Trophoblast cell (in vitro differentiated cells and primary cell): Measurements from ENCODE around the gene PSMD2.
A peak's percentile ranks its signal among the peaks of the same experiment; 100 is the strongest.

ENCODE experiments used
- DNase-seq, 2 donors: peaks; one replicate each; pipeline ENCODE4 v3.0.0-alpha.2; 2016
- H2AFZ ChIP-seq: 2 replicates; pipeline ENCODE4 v1.6.1; 2013; ENCODE audit warnings: low read length, moderate library complexity, mild to moderate bottlenecking; ENCODE audit not compliant: insufficient read depth, poor library complexity
- H2AK5ac ChIP-seq: 2 replicates; pipeline ENCODE4 v1.6.1; 2013; ENCODE audit warnings: mild to moderate bottlenecking, low read length
- H2BK120ac ChIP-seq: 2 replicates; pipeline ENCODE4 v1.6.1; 2013; ENCODE audit warnings: low read length, mild to moderate bottlenecking, moderate library complexity; ENCODE audit not compliant: insufficient read depth, poor library complexity
- H2BK12ac ChIP-seq: 2 replicates; pipeline ENCODE4 v1.6.1; 2013; ENCODE audit warnings: mild to moderate bottlenecking, low read length, moderate library complexity
- H2BK5ac ChIP-seq: 2 replicates; pipeline ENCODE4 v1.6.1; 2013; ENCODE audit warnings: low read length, low read depth, moderate library complexity, mild to moderate bottlenecking; ENCODE audit not compliant: poor library complexity
- H3K14ac ChIP-seq: 2 replicates; pipeline ENCODE4 v1.6.1; 2013; ENCODE audit warnings: mild to moderate bottlenecking, low read length
- H3K18ac ChIP-seq: 2 replicates; pipeline ENCODE4 v1.6.1; 2013; ENCODE audit warnings: mild to moderate bottlenecking, low read length
- H3K23ac ChIP-seq: 2 replicates; pipeline ENCODE4 v1.6.1; 2013; ENCODE audit warnings: low read length
- H3K27ac ChIP-seq: 2 replicates; pipeline ENCODE4 v1.5.1; 2013; ENCODE audit warnings: low read depth, mild to moderate bottlenecking, inconsistent platforms, low read length, moderate library complexity
- H3K27me3 ChIP-seq: 2 replicates; pipeline ENCODE4 v1.6.1; 2013; ENCODE audit warnings: inconsistent platforms, mild to moderate bottlenecking, low read length, moderate library complexity; ENCODE audit not compliant: insufficient read depth
- H3K36me3 ChIP-seq, 2 experiments: 1 replicate in 1 of 2; 2 replicates in 1 of 2; pipeline ENCODE4 v1.6.1; 2013; ENCODE audit warnings: low read length in 2 of 2, mild to moderate bottlenecking in 2 of 2, moderate library complexity in 1 of 2; ENCODE audit not compliant: insufficient read depth in 2 of 2, control insufficient read depth in 1 of 2
- H3K4ac ChIP-seq: 2 replicates; pipeline ENCODE4 v1.6.1; 2013; ENCODE audit warnings: low read depth, mild to moderate bottlenecking, low read length, moderate library complexity
- H3K4me1 ChIP-seq, 2 experiments: 1 replicate in 1 of 2; 2 replicates in 1 of 2; pipeline ENCODE4 v1.6.1; 2013; ENCODE audit warnings: low read length in 2 of 2, mild to moderate bottlenecking in 2 of 2, moderate library complexity in 1 of 2; ENCODE audit not compliant: insufficient read depth in 2 of 2, control insufficient read depth in 1 of 2
- H3K4me2 ChIP-seq: 2 replicates; pipeline ENCODE4 v1.6.1; 2013; ENCODE audit warnings: inconsistent platforms, mild to moderate bottlenecking, low read length, moderate library complexity
- H3K4me3 ChIP-seq: 2 replicates; pipeline ENCODE4 v1.5.1; 2013; ENCODE audit warnings: mild to moderate bottlenecking, low read depth, low read length, inconsistent platforms
- H3K79me1 ChIP-seq: one replicate; pipeline ENCODE4 v1.6.1; 2013; ENCODE audit warnings: low read length
- H3K79me2 ChIP-seq: 2 replicates; pipeline ENCODE4 v1.6.1; 2013; ENCODE audit warnings: low read length, mild to moderate bottlenecking; ENCODE audit not compliant: control insufficient read depth, insufficient read depth, poor library complexity
- H3K9ac ChIP-seq: 2 replicates; pipeline ENCODE4 v1.6.1; 2013; ENCODE audit warnings: mild to moderate bottlenecking, low read length
- H3K9me3 ChIP-seq: 2 replicates; pipeline ENCODE4 v1.6.1; 2013; ENCODE audit warnings: low read depth, mild to moderate bottlenecking, control low read depth, inconsistent platforms, low read length; ENCODE audit not compliant: insufficient read depth
- H4K12ac ChIP-seq: 2 replicates; pipeline ENCODE4 v1.6.1; 2013; ENCODE audit warnings: low read depth, mild to moderate bottlenecking, low read length, moderate library complexity
- H4K8ac ChIP-seq: 2 replicates; pipeline ENCODE4 v1.6.1; 2013; ENCODE audit warnings: low read depth, mild to moderate bottlenecking, low read length, moderate library complexity
- H4K91ac ChIP-seq: one replicate; pipeline ENCODE4 v1.6.1; 2013; ENCODE audit warnings: low read depth, mild to moderate bottlenecking, low read length, moderate library complexity
- WGBS: extraction: QIAGEN DNeasy Blood & Tissue Kit; methylation state at CpG from one replicate; pipeline ENCODE4 v1.1.7; 2013; ENCODE audit warnings: missing lambda C conversion rate; ENCODE audit not compliant: insufficient read length, insufficient coverage; ENCODE audit errors: extremely low coverage; 5-methylcytosine and 5-hydroxymethylcytosine counted together

PSMD2 gene

DNA sequence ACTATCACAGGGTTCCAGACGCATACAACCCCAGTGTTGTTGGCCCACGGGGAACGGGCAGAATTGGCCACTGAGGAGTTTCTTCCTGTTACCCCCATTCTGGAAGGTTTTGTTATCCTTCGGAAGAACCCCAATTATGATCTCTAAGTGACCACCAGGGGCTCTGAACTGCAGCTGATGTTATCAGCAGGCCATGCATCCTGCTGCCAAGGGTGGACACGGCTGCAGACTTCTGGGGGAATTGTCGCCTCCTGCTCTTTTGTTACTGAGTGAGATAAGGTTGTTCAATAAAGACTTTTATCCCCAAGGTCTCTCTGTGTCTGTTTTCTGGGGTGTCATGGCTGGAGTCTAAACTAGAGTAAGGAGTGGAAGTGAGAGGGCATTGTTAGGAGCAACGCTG is 9.7 kb downstream of the PSMD2 start:
- peaks cover 38 to 53% of the 10 kb centered on the region in 2 experiments for H3K36me3 ChIP-seq
- no peak overlapping the region for H2AK5ac ChIP-seq
- no peak overlapping the region for H3K14ac ChIP-seq
- H3K4me3 ChIP-seq, result no peak overlapping the region
- no peak overlapping the region for H2AFZ ChIP-seq
- no peak overlapping the region for H3K18ac ChIP-seq
- H2BK5ac ChIP-seq, result no peak overlapping the region
- no peak overlapping the region for H4K8ac ChIP-seq
- no peak overlapping the region for H4K12ac ChIP-seq
- no CpG with 5 or more reads among the region's 7 CpGs for WGBS
- H3K79me1 ChIP-seq, result no peaks in the 10 kb centered on the region
- H3K23ac ChIP-seq, result no peak overlapping the region
- no peaks in the 10 kb centered on the region for H3K79me2 ChIP-seq
- no peak overlapping the region for H4K91ac ChIP-seq
- H3K9me3 ChIP-seq, result no peaks in the 10 kb centered on the region
- no peaks in the 10 kb centered on the region for H3K27me3 ChIP-seq
- H3K27ac ChIP-seq, result no peak overlapping the region
- no peak for DNase-seq
- no peak overlapping the region for H3K4ac ChIP-seq
- H3K9ac ChIP-seq, result no peak overlapping the region
- no peaks in the 10 kb centered on the region for H3K4me1 ChIP-seq
- H2BK12ac ChIP-seq, result no peak overlapping the region
- H3K4me2 ChIP-seq, result no peak overlapping the region
- H2BK120ac ChIP-seq, result no peak overlapping the region

DNA sequence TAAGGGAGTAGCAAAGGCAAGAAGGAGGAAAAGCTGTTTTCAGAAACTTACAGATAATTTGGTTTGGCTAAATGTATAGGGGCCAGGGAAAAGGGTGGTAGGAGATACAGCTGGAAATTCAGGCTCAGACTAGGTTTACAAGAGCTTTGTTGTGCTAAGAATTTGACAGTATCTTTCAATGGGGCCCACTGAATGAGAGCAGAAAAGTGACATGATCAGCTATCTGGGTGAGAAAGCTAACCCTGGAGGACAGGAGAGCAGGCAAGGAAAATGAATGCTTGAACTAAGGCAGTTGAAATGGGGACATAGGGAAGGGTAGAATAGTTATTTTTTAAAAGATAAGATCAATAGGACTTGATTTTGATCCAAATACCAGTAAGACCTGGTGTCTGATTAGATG is 12.6 kb downstream of the PSMD2 start:
- H3K4me2 ChIP-seq, result no peak overlapping the region

GRCh38 chr3:184314363-184314699 is 15.3 kb downstream of the PSMD2 start, which contains the start of gene EIF4G1:
EIF4G1 (plus strand) TSS chr3:184314606; CDS start chr3:184315797, 1,191 bp downstream.
- H4K8ac ChIP-seq, result peak within 1 kb of the TSS; percentile 94
- H3K36me3 ChIP-seq, result peaks cover 24 to 26% of the 10 kb centered on the region in 2 experiments
- H2AK5ac ChIP-seq, result peak within 1 kb of the TSS; percentile 99
- peak within 1 kb of the TSS; percentile 100 for H3K4ac ChIP-seq
- H3K9ac ChIP-seq, result peak within 1 kb of the TSS; percentile 90
- peaks cover 33% of the 10 kb centered on the region for H3K79me2 ChIP-seq
- peaks cover 10 to 14% of the 10 kb centered on the region in 2 experiments for H3K4me1 ChIP-seq
- H3K14ac ChIP-seq, result peak within 1 kb of the TSS; percentile 99
- H2BK5ac ChIP-seq, result peak within 1 kb of the TSS; percentile 92
- peak within 1 kb of the TSS; percentile 97 for H3K18ac ChIP-seq
- no peaks in the 10 kb centered on the region for H3K27me3 ChIP-seq
- no peak within 1 kb of the TSS for H3K23ac ChIP-seq
- peak within 1 kb of the TSS; percentile 34 for H2BK12ac ChIP-seq
- H3K79me1 ChIP-seq, result peaks cover 12% of the 10 kb centered on the region
- peak within 1 kb of the TSS; percentile 93 for H3K27ac ChIP-seq
- peak; percentile 93 to 94 for DNase-seq
- peak within 1 kb of the TSS; percentile 90 for H2AFZ ChIP-seq
- peak within 1 kb of the TSS; percentile 83 for H3K4me2 ChIP-seq
- no CpG with 5 or more reads among the region's 40 CpGs for WGBS
- peak within 1 kb of the TSS; percentile 95 for H2BK120ac ChIP-seq
- H3K4me3 ChIP-seq, result peak within 1 kb of the TSS; percentile 88
- peak within 1 kb of the TSS; percentile 86 for H4K12ac ChIP-seq
- H3K9me3 ChIP-seq, result no peaks in the 10 kb centered on the region
- H4K91ac ChIP-seq, result peak within 1 kb of the TSS; percentile 99

More for the DNA sequence above, 12.6 kb downstream of the PSMD2 start:
- Histone ChIP-seq H4K91ac (no peak overlapping the region), H2BK5ac (no peak overlapping the region), H2BK12ac (no peak overlapping the region), H3K4me3 (no peak overlapping the region), H3K27ac (no peak overlapping the region), H2AK5ac (no peak overlapping the region), H2BK120ac (no peak overlapping the region), H3K27me3 (no peaks in the 10 kb centered on the region), H4K12ac (no peak overlapping the region), H3K23ac (no peak overlapping the region), H3K79me1 (peaks cover 12% of the 10 kb centered on the region), H3K9ac (no peak overlapping the region), H2AFZ (no peak overlapping the region), H4K8ac (no peak overlapping the region), H3K36me3 (peaks cover 29 to 31% of the 10 kb centered on the region in 2 experiments), H3K4me1 (peaks cover under 1 to 8% of the 10 kb centered on the region in 2 experiments), H3K4ac (no peak overlapping the region), H3K9me3 (no peaks in the 10 kb centered on the region), H3K14ac (no peak overlapping the region), H3K79me2 (peaks cover 20% of the 10 kb centered on the region), H3K18ac (no peak overlapping the region)
- no peak for DNase-seq

DNA sequence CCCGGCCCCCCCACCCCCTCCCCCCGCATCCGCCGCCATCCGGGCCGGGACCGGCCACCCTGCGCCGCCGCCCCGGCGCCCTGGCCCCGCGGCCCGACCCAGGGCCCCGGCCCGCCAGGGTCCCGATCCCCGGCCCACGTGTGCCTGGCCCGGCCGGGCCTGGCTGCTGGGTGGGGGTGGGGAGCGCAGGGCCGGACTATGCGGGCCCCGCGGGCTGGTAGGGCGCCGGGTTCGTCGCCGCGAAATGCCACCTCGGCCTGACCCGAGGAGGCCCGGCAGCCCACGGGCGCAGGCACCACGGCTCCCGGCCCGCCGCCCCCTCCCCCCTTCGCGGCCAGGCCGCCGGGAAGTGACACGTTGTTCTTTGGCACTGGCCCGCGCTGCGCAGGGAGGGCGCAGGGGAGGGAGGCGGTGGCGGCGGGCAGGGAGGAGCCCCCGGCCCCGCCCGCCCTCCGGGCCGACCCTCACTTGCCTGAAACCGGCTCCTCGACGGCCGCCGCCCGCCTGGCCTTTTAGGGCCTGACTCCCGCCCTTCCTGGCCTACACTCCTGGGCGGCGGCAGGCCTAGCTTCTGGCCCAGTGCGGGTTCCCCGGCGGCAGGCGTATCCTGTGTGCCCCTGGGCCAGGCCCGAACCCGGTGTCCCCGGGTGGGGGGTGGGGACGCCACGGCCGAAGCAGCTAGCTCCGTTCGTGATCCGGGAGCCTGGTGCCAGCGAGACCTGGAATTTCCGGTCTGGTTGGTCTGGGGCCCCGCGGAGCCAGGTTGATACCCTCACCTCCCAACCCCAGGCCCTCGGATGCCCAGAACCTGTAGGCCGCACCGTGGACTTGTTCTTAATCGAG is 15.9 kb downstream of the PSMD2 start:
- Histone ChIP-seq H4K12ac (peak overlapping the region; percentile 86), H3K18ac (peak overlapping the region; percentile 97), H2BK120ac (peak overlapping the region; percentile 95), H2AK5ac (peak overlapping the region; percentile 99), H3K27me3 (no peaks in the 10 kb centered on the region), H4K8ac (peak overlapping the region; percentile 94), H2BK12ac (peak overlapping the region; percentile 34), H3K23ac (no peak overlapping the region), H2AFZ (peak overlapping the region; percentile 90), H3K79me2 (peaks cover 38% of the 10 kb centered on the region), H3K36me3 (peaks cover 29 to 31% of the 10 kb centered on the region in 2 experiments), H3K4me2 (peak overlapping the region; percentile 83), H4K91ac (peak overlapping the region; percentile 99), H3K27ac (peak overlapping the region; percentile 93), H3K4me3 (peak overlapping the region; percentile 88), H3K9me3 (peaks cover 3% of the 10 kb centered on the region), H3K14ac (peak overlapping the region; percentile 99), H3K4me1 (peaks cover 14 to 15% of the 10 kb centered on the region in 2 experiments), H3K9ac (peak overlapping the region; percentile 90), H3K4ac (peak overlapping the region; percentile 100), H2BK5ac (peak overlapping the region; percentile 92), H3K79me1 (peaks cover 12% of the 10 kb centered on the region)
- peak; percentile 54 to 66 for DNase-seq
- WGBS, result no CpG with 5 or more reads among the region's 89 CpGs
